ENCODE results near the gene INTS1. TPM values are rescaled to one million over a fixed set of nuclear protein-coding genes. Genes with fewer than 3 reads are reported as not detected.

Gene INTS1
- total and polyA plus RNA-seq, 2 experiments from 2014 or later, result 35.1 to 111 TPM

- Mint-ChIP-seq H3K27me3 (ENCODE audit: insufficient read depth, low read depth, poor library complexity) (peaks cover 4% of the 10 kb centered on the region), H3K36me3 (ENCODE audit: low read depth) (no peaks in the 10 kb centered on the region), H3K27ac (no peak overlapping the region), H3K4me1 (peaks cover 2% of the 10 kb centered on the region; the same call in 1 of the 3 replicates), H3K9me3 (no peaks in the 10 kb centered on the region; the same call in 1 of the 3 replicates), H3K4me3 (no peak overlapping the region)
- H3K4me2 ChIP-seq, result no peak overlapping the region
- no peak overlapping the region for H3K27ac ChIP-seq (ENCODE audit: low read depth)
- DNase-seq (ENCODE audit: low spot score), result no peak
- no peak overlapping the region for H2AFZ ChIP-seq
- no peak overlapping the region for H3K4me3 ChIP-seq
- no peaks in the 10 kb centered on the region for H3K9me2 ChIP-seq (ENCODE audit: insufficient read depth)
- H3K79me2 ChIP-seq (replicated peaks; ENCODE audit: insufficient read depth), result no peaks in the 10 kb centered on the region
- H3F3A ChIP-seq (replicated peaks; ENCODE audit: low read depth), result no peaks in the 10 kb centered on the region
- H3K36me3 ChIP-seq (ENCODE audit: insufficient read depth), result no peaks in the 10 kb centered on the region
- no peaks in the 10 kb centered on the region for H3K4me1 ChIP-seq (ENCODE audit: insufficient read depth)
- no peaks in the 10 kb centered on the region for H3K27me3 ChIP-seq (ENCODE audit: insufficient read depth)
- H4K20me1 ChIP-seq (replicated peaks; ENCODE audit: insufficient read depth), result no peaks in the 10 kb centered on the region
- no peak for ATAC-seq
- TF ChIP-seq ZNF462 (CRISPR knock-in tag; IDR thresholded peaks at IDR 0.05) (no peak), CREB1 (CRISPR knock-in tag; IDR thresholded peaks at IDR 0.05; ENCODE audit: low read depth) (no peak), CTCF (conservative IDR thresholded peaks at IDR 0.05; ENCODE audit: low read depth in 2 of 2) (no peak), STAT1 (IDR thresholded peaks at IDR 0.05; ENCODE audit: unreplicated experiment) (no peak), REST (IDR thresholded peaks at IDR 0.05; ENCODE audit: unreplicated experiment) (no peak), JUNB (IDR thresholded peaks at IDR 0.05; ENCODE audit: unreplicated experiment) (no peak)
Observed at GRCh38 chr7:1445341-1445740, 58.8 kb downstream of the INTS1 start.

All from GM23338 (cell line).